Fibroblast of peridontal ligament (primary cell): ENCODE measurements around the gene OR1I1.
A peak's percentile ranks its signal among the peaks of the same experiment; 100 is the strongest.
"Not testable (repeated sequence)": the region's sequence is repeated elsewhere in the genome, so short reads cannot be mapped to it uniquely, and the experiment has no call there.

Source experiments
- DNase-seq: peaks from one replicate; pipeline ENCODE4 v3.0.0-alpha.2; 2010; ENCODE audit errors: extremely low read depth

Gene OR1I1, protein sequence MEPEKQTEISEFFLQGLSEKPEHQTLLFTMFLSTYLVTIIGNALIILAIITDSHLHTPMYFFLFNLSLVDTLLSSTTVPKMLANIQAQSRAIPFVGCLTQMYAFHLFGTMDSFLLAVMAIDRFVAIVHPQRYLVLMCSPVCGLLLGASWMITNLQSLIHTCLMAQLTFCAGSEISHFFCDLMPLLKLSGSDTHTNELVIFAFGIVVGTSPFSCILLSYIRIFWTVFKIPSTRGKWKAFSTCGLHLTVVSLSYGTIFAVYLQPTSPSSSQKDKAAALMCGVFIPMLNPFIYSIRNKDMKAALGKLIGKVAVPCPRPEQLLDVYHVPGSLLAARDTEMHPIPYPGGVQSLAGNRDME

DNA sequence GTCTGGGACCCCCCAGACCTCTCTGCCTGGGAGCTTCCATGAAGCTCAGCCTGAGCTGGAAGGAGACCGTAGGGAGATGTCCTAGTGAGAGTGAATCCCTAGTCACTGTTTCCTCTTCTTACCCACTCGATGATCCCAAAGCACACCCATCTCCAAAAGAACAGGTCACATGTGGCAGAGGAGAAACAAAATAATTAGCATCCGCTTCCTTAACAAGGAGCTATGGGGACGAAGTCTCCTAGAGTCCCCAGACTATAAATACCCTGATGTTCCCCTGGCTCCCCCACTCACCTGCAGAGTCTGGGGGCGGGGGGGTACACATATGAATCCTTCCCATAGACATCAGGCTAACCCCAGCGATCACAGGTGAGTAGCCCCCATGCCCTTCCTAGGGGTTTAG is at the start of gene OR1I1:
TSS of gene OR1I1 (plus strand) at position 301 of the 400 bp plus-strand sequence. CDS start 4,855 bp downstream, outside the sequence.
- DNase-seq = no peak

GRCh38 chr19:15035795-15036311 is 46.2 kb upstream of the OR1I1 start:
- DNase-seq = no peak

- no peak for DNase-seq
Measured at GRCh38 chr19:15037586-15037985, 44.4 kb upstream of the OR1I1 start.

DNA sequence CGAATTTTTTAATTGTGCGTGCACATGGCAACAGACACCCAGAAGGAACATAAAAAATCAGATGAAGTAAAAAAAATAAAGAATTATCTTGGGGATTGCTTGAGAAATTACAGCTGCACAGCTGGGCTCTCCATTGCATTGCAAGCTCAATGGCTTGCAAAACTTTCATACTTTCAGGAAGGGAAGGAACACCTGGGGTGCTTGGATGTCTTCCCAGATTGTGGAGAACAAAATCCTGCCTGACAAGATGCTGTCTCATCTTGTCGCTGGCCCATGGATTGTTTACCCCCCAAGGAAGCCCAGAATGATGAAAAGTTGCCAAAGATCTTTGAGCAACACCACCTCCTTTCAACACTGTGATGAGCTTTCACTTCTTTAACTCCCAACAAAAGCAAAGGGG is 43.7 kb upstream of the OR1I1 start:
- DNase-seq = no peak

GRCh38 chr19:15042003-15042402 is 40.0 kb upstream of the OR1I1 start:
- DNase-seq = no peak

DNA sequence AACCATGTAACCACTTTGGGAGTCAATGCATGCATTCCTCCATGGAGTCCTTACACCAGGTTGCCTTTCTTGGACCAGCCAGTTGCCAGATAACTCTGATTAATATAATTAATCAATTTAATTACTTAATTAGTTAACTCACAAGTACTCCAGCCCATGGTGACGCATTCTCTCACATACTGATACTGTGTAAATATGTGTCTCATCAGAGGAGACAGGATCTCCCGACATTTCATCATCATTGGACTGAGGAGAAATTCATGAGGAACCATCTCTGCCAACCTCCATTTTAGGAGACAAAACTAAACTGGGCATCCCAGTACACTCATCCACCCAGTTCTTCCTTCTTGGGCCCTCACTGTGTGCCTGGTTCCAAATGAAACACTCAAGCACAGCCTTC is 39.2 kb upstream of the OR1I1 start:
- no peak for DNase-seq

- DNase-seq = no peak
Measured at GRCh38 chr19:15045506-15045905, 36.5 kb upstream of the OR1I1 start.

DNA sequence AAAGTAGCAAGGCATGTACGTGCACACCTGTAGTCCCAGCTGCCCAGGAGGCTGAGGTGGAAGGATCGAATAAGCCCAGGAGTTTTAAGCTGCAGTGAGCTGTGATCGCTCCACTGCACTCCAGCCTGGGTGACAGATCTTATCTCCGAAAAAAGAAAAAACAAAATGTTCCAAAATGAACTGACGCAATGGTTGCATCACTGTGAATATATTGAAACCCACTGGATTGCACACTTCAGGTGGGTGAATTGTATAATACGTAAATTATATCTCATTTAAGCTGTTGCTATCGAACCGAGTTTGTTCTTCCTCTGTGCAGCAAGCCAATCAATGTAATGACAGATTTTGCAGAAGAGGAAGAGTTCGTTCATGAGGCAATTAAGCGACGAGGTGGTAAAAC is 34.3 kb upstream of the OR1I1 start:
- DNase-seq = no peak

DNA sequence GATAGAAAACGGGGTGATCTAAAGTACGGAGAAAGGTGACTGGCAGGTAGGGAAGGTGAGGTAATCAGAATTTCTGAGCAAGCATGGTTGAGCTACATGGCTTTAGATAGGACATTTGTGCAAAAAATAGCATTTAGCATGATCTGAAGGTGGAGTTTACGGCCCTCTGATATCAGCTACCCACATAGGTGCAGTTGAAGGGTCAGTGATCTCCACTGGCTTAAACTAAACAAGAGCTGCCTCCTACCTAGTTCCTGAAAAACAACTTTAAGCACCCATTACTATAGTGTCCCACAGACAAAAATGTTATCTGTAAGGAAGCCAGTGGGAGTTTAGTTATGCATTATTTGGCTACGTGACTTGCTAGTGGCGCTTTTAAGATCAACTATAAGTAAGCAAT is 33.9 kb upstream of the OR1I1 start:
- no peak for DNase-seq

DNA sequence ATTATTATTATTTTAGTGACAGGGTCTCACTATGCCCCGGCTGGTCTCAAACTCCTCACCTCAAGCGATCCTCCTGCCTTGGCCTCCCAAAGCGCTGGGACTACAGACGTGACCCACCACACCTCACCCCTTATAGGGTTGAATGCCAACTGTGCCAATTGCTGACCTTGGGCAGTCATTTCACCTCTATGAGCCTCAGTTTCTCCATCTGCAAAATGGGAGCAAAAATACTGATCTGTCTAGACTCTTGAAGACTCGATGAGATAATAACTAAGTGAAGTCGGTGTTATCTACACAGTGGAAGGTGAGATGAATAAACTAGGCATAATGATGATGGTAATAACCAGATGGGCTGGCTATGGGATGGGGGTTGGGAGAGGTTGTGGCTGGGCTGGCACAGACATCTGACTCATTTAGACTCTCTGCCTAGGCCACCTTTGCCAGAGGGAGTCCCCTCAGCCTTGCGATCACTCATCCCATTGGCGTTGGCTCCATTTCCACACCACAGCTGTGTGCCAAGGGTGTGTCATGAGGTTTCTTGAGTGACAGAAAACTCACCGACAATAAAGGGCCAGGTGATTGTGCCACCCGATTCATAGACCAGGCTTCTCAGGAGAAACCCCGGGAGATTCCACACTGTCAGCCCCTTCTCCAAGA is 33.0 kb upstream of the OR1I1 start, which contains the start of gene CASP14:
TSS of gene CASP14 (plus strand) at position 596 of the 657 bp plus-strand sequence. CDS start 2,772 bp downstream, outside the sequence.
- no peak for DNase-seq

- DNase-seq = no peak
Measured at GRCh38 chr19:15050639-15051038, 31.4 kb upstream of the OR1I1 start.

DNA sequence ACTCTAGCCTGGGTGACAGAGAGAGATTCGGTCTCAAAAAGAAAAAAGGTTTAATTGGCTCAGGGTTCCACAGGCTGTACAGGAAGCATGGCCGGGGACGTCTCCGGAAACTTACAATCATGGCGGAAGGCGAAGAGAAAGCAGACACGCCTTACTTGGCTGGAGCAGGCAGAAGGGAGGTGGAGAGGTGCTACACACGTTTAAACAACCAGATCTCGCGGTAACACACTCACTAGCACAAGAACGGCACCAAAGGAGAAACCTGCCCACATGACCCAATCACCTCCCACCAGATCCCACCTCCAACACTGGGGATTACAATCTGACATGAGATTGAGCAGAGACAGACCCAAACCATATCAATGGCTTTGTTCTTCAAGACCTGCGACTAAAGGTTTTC is 20.0 kb upstream of the OR1I1 start:
- no peak for DNase-seq

GRCh38 chr19:15070386-15070785 is 11.6 kb upstream of the OR1I1 start:
- not testable (repeated sequence) for DNase-seq

GRCh38 chr19:15072930-15073647 is 8.9 kb upstream of the OR1I1 start:
- DNase-seq = no peak

GRCh38 chr19:15074371-15074770 is 7.6 kb upstream of the OR1I1 start:
- no peak for DNase-seq

- no peak for DNase-seq
Measured at GRCh38 chr19:15075806-15076205, 6.2 kb upstream of the OR1I1 start.

GRCh38 chr19:15080002-15080401 is 2.0 kb upstream of the OR1I1 start:
- not testable (repeated sequence) for DNase-seq

- no peak for DNase-seq
Measured at GRCh38 chr19:15087182-15087581, 5.2 kb downstream of the OR1I1 start.

- DNase-seq = peak; percentile 83
Measured at GRCh38 chr19:15091918-15092753, 10.1 kb downstream of the OR1I1 start.

DNA sequence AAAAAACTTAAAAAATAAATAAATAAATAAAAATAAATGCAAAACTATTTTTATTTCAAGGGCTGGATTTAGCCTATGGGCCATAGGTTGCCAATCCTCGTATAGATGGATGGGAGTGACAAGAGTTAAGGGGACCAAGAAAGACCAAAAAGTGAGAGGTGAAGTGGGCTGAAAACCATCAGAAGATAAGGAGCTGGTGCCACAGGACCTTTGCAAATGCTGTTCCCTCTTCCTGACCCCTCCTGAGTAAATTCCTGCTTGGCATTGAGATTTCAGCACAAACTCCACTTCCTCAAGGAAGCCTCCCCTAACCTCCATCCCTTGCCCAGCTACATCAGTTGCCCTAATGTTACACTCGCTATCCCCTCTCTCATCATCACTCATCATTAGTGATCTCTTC is 11.0 kb downstream of the OR1I1 start:
- DNase-seq = no peak

GRCh38 chr19:15096223-15096622 is 14.2 kb downstream of the OR1I1 start:
- no peak for DNase-seq
